ENCODE results near the gene MAN2B2.

DNA sequence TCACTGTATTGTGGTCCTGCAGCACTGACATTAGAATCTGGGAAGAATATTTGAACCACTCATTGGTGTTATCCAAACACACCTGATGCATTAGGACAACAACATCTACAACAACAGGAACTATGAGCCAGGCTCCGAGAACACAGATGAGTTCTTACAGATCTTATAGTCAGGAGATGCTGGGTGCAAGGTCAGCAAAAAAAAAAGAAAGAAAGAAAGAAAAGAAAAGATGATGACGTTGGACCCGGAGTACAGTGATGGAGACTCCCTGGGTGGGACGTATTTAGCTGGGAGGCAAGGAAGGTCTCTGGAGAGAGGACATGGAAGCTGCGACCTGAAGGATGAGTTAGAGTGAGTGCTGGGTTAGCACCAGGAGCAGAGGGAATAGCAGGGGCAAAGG, 17.8 kb upstream of the MAN2B2 start:
- TF ChIP-seq, protein P1, sequence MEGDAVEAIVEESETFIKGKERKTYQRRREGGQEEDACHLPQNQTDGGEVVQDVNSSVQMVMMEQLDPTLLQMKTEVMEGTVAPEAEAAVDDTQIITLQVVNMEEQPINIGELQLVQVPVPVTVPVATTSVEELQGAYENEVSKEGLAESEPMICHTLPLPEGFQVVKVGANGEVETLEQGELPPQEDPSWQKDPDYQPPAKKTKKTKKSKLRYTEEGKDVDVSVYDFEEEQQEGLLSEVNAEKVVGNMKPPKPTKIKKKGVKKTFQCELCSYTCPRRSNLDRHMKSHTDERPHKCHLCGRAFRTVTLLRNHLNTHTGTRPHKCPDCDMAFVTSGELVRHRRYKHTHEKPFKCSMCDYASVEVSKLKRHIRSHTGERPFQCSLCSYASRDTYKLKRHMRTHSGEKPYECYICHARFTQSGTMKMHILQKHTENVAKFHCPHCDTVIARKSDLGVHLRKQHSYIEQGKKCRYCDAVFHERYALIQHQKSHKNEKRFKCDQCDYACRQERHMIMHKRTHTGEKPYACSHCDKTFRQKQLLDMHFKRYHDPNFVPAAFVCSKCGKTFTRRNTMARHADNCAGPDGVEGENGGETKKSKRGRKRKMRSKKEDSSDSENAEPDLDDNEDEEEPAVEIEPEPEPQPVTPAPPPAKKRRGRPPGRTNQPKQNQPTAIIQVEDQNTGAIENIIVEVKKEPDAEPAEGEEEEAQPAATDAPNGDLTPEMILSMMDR (IDR thresholded peaks at IDR 0.05) = no peak
- TF ChIP-seq POLR2A (IDR thresholded peaks at IDR 0.05) (no peak), POLR2AphosphoS5 (IDR thresholded peaks at IDR 0.05) (no peak), EP300 (IDR thresholded peaks at IDR 0.05) (no peak)

Measured in sigmoid colon (tissue), 4 donors.